HG02884 (cell line): ENCODE data around the gene PI4KB.
"Not testable (repeated sequence)": the region's sequence is repeated elsewhere in the genome, so short reads cannot be mapped to it uniquely, and the experiment has no call there.

ENCODE experiments used
- ATAC-seq: cut with Tn5 transposase; IDR thresholded peaks from one replicate; pipeline ENCODE4 v1.9.1; 2021; ENCODE audit warnings: mild to moderate bottlenecking, moderate library complexity; ENCODE audit not compliant: unreplicated experiment

PI4KB gene

DNA sequence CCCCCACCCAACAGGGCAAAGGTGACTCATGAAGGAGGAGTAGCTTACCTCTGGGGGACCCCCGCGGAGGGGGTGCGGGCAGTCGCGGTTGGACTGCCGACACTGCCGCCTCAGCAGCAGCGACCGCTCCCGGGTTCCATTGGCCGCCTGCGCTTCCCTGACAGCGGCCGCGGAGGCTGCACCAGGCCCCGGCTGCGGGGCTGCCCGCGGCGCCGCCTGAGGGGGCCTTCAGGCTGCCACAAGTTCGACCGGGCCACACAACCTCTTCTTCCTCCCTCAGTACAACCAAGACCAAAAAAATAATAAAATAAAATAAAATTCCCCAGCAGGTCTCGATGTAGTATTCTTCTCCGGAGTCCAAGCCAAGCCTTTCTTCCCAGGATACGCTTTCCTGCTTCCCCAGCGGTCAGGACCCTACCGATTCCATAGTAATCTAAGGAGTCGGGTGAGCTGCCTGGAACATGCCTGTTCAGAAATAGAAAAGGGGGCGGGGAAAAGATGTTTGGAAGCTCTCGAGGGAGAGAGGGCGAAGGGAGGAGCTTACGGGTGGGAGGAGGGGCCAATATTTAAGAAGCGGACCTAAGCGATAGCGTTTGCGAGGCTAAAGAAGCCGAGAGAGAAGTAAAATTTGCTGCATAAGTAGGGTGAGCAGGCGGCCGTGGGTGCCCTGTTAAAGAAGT lies at the start of gene PI4KB:
PI4KB (minus strand) TSS at position 194 of the 680 bp plus-strand sequence. CDS start 10,935 bp downstream, outside the sequence.
- peak; percentile 76 for ATAC-seq

DNA sequence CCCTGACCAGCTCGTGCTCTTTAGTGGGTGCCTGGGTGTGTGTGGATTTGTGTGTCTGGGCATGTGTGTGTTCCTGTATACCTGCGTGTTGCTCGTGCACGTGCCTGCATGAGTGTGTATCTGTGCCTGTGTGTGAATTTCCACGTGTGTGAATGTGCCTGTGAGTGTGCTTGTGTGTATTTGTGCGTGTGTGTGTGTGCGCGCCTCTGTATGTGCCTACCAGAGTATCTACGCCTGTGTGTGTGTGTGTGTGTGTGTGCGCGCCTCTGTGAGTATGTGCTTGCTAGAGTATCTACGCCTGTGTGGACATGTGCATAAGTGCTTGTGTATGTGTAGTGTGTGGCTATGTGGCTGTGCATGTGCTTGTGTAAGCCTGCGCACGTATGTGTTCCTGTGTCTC lies 46.0 kb upstream of the PI4KB start:
- no peak for ATAC-seq

DNA sequence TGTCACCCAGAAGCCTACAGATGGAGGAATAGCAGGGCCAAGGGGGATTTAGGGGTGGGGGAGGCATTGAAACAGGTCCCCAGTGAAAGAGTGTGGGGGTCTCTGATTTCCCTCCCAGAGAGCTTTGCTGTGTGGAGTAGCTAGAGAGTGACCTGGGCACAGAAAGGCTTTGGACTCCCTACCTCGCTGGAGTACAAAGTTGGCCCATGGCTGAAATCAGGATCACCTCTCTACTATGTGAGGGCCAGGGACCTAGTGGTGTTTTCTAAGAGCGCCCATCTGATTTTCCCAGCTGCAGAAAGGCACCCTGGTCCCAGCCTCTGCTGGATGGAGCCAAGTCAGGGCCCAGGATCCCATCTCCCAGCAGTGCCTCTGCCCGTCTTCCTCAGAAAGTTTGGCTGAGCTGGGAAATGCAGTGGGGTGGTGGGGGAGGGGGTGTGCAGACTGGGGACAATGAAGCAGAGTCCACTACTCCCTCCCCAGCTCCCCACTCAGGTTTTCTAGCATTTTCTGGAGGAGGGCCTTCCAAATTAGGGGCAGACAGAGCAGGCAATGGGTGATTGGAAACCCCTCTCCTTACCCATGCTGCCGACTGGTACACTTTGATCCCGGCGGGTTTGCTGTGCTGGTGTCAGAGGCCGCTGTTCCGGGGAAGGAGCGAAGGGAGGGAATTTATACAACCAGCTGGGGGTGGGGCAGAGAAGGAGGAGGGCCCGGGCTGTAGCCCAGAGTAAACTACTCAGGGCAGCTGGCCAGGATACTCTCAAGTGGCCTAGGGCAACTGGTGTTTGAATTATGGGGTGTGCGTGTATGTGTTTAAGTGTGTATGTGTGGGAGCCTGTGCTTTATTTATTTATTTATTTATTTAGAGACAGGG lies 45.1 kb upstream of the PI4KB start, which contains the start of gene SELENBP1:
SELENBP1 (minus strand) TSS at position 648 of the 877 bp plus-strand sequence; CDS start at position 584, 64 bp downstream.
- ATAC-seq: no peak

DNA sequence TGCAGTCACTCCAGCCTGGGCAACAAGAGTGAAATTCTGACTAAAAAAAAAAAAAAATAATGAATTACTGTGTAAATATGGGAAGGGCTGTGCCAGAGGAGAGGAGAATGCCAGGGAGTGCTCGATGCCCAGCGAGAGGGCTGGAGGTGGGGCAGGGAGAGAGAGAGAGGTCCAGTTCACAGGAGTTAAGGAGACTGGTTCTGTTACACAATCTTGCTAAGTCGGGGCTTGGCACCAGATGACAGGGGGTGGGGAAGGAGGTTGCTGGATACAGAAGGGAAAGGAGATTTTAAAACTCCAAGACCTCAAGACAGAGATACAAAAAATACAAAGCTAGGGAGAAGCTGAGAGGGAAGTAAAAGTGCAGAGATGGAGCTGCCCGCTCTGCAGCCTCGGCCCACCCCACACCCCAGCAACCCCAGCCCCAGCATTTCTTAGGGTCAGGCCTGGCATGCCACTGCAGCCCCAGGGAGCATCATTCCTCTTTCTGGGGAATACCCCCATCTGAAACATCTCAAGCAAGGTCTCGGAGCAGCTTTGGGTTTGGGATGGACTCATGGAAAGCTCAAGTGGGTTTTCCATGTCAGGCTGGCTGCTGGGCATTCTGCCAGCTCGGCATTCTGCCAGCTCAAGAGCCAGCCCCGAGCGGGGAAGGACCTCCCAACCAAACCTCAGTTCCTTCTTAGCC lies 44.3 kb upstream of the PI4KB start:
- no peak for ATAC-seq

DNA sequence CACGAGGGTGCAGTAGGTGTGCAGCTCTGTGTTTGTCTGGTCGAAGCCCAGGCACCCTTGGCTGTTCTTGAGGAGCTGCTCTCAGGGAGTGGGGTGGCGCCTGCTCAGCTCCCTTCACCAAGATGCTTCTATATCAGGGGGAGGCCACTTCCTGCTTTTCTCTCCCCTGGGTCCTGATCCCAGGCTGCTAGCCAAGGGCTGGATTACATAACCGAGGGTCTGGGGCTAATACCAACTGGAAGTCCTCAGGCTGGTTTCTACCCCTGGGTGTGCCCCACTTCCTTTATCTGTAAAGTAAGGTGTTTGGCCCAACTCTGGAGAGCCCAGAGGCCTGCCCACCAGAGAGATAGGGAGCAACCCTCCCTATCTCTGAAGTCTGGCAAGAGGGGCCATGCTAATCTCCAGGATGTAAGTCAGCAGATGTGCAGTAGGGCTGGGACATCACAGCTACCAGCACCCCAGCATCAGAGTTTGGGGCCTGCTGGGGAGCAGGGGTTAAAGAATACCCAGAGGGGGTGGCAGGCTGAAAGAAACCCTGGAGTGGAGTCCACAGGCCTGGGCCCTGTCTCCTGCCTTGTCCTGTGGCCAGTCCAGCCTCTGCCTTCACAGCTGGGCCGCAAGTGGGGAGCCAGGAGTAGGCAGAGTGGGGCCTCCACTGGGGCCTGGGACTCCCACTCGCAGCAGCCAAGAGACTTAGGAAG lies 43.1 kb upstream of the PI4KB start:
- ATAC-seq: no peak

DNA sequence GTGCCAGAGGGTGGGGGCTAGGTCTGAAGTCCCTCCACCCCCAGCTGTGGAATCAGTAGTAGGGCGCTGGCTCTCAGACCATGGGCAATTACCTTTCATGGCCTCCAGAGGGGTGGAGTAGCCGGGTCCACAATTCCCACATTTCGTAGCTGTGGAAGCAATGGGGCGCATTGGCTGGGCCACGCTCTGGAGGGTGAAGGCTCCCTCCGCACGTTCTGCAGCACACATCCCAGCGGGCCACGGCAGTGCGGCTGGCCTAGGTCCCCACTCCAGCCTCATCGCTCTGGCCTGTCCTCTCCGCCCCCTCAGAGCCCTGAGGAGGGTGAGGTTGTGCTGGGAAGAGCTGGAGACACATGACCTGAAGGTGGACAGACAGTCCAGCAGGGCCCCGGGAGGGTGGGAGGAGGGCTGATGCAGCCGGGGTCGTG lies 42.4 kb upstream of the PI4KB start:
- no peak for ATAC-seq

- no peak for ATAC-seq
Observed at GRCh38 chr1:151369302-151369610, 42.0 kb upstream of the PI4KB start.

DNA sequence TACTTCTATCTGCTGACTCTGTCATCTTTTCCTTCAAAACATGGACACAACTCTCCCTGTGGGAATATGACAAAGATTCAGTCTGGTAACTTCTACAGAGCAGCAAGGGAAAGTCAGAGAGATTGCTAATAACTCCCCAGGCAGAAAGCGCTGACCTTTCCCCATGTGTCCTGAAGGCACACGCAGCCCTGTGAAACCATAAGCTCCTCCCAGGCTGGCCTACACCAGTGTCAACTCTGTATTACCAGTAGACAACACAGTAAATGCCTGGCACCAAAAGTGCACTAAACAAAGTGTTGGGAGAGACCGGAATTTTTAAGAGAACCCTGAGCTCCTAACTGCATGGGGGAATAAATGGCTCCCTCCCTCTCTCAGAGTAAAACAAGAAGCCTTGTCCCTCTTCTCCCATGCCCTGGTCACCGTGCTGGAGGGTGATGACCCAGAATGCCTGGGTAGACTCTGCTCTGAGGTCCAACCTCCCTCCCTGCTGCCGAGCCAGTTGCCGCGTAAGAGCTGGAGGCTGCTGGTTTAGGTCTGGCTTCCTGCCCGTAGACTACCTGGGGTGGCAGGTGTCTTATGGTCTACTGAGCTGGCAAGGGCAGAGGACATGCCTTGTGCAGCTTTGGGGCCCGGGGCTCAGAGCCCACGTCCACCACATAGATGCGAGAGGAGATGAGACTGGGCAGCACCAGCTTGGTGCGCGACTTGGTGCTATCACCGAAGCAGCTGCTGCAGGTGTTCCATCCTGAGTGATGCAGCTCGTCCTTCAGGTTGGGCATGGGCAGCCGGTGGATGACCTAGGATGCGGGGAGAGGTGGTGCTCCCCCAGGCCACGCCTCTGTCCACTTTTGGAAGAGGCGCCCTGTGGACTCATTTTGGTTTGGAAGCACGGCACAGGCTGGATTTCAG lies 41.4 kb upstream of the PI4KB start:
- ATAC-seq: no peak

DNA sequence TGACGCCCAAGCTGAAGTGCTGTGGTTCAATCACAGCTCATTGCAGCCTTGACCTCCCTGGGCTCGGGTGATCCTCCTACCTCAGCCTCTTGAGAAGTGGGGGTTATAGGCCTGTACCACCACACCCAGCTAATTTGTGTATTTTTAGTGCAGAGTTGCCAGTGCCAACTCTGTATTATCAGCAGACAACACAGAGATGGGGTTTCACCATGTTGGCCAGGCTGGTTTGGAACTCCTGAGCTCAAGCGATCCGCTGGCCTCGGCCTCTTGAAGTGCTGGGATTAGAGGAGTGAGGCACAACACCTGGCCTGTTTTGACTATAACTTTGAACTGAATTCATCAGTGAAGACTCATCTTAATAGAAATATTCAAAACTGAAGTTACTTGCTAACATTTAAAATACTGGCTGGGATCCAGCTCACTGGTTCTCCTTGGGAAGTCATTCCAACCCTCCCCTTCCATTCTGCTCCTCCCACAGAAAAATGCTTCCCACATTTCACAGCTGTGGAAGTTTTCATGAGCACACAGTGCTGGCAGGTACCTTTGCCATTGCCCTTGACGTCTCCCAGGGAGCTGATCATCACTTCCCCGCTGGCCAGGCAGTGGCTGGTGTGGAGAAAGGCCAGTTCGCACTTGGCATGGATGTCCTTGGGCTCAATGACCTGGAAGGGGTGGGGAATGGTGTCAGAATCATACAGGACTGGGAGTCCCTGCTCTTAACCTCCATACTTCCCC lies 40.6 kb upstream of the PI4KB start:
- ATAC-seq: no peak

DNA sequence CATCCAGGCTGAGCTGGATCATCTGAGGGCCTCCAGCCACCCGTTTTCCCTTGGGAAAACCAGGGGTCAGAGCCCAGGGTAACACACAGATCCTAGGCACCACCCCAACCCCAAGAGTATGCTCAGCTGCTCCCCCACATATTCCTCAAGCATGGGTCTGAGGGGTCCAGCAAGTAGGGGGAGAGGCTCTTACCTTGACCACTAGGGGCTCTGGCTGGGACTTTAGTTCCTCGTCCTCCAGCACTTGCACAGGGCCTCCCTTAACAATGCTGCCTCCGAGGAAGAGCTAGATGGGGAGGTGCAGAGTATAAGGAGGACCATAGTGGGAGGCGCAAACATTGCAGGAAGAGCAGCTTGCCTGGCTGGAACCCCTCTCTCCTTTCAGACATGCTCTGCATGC lies 37.8 kb upstream of the PI4KB start:
- no peak for ATAC-seq

GRCh38 chr1:151362308-151363155 lies 35.3 kb upstream of the PI4KB start:
- no peak for ATAC-seq

GRCh38 chr1:151361883-151362282 lies 34.7 kb upstream of the PI4KB start:
- ATAC-seq: no peak

DNA sequence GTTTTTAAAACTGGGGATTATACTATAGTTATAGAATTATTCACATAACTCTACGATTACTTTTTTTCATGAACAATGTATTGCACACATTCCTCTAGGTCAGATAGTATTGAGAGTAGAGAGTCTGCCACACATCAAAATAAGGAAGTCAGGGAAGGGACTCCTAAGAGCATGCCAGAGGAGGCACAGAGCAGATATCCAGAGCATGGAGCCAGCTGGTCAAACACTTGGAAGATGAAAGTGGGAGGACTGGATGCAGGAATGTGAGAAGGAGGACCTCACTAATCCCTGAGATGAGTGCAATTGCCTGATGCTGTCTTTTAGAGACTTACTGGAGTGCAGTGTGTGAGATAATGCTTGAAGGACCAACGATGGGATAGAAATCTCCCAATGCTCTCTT lies 29.5 kb upstream of the PI4KB start:
- ATAC-seq: no peak

GRCh38 chr1:151352021-151352718 lies 25.0 kb upstream of the PI4KB start:
- ATAC-seq: no peak

- ATAC-seq: not testable (repeated sequence)
Observed at GRCh38 chr1:151350323-151350722, 23.1 kb upstream of the PI4KB start.

DNA sequence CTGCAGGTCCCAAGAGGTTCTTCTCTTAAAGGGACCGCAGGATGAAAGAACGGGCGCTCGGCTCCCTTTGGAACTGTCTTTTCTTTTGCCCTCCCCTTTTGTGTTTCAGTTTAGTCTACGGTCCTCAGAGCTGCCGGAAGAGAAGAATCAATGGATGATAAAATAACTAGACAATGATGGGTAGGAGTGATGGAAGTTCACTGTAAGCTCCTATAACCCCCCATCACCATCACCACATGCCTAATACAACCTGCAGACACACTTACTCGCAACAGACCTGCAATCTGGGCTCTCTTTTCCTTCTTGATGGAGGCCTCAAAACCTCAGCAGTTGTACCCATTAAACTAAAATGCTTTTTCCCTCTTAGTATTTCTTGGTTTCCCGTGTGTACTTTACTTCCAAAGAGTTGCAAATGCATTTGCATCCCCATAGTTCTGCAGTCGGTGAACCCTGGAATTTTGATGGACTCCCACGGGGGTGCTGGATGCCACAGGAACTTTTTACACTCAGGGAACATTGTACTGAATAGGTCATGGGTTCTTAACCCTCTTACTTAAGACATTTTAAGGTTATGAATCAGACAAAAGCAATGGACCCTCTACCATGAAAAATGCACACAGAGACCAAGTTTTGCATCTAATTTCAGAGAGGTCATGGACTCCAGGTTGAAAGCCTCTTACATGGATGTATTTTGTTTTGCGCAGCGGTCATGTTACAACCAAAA lies 20.5 kb upstream of the PI4KB start:
- peak; percentile 9 for ATAC-seq
